Gastroesophageal sphincter (tissue), 4 donors: ENCODE results near the gene TICAM1. TPM values are rescaled to one million over a fixed set of nuclear protein-coding genes. Genes with fewer than 3 reads are reported as not detected.
A peak's percentile ranks its signal among the peaks of the same experiment; 100 is the strongest.
"Not testable (repeated sequence)": the region's sequence is repeated elsewhere in the genome, so short reads cannot be mapped to it uniquely, and the experiment has no call there.

ENCODE experiments used
- ATAC-seq: fragments of 150-250 bp; one replicate; pipeline ENCODE4 v1.9.1; 2016; ENCODE audit warnings: mild to moderate bottlenecking, moderate library complexity
- H3K27ac ChIP-seq, 4 donors: fragments of 200-600 bp; sonication (generic) in 3 of 4; 1 replicate in 3 of 4; 2 replicates in 1 of 4; pipeline ENCODE4 v1.5.1; 2016 to 2019
- H3K27me3 ChIP-seq: fragments of 200-600 bp; sonication (generic); one replicate; pipeline ENCODE4 v1.5.1; 2019
- H3K36me3 ChIP-seq, 2 donors: fragments of 200-600 bp; sonication (generic); one replicate each; pipeline ENCODE4 v1.5.1; 2019; ENCODE audit warnings: control low read depth in 1 of 2
- H3K4me1 ChIP-seq, 3 donors: fragments of 200-600 bp; sonication (generic); 1 replicate in 2 of 3; 2 replicates in 1 of 3; pipeline ENCODE4 v1.5.1; 2016 to 2019; ENCODE audit warnings: control low read depth in 2 of 3
- H3K4me3 ChIP-seq, 2 donors: fragments of 200-600 bp; sonication (generic); one replicate each; pipeline ENCODE4 v1.5.1; 2019; ENCODE audit warnings: mild to moderate bottlenecking in 1 of 2, moderate library complexity in 1 of 2
- H3K9me3 ChIP-seq, 3 donors: fragments of 200-600 bp; sonication (generic); one replicate each; pipeline ENCODE4 v1.5.1; 2017 to 2019; ENCODE audit warnings: control low read depth in 2 of 3
- CTCF ChIP-seq, 4 experiments: fragments of 200-600 bp in 2 of 4; fragments of 450-650 bp in 2 of 4; sonication (generic) in 1 of 4; IDR thresholded peaks; one replicate each; pipeline ENCODE4 v1.5.1; 2017 to 2019; ENCODE audit warnings: antibody characterized with exemption in 4 of 4, mild to moderate bottlenecking in 2 of 4, moderate library complexity in 2 of 4
- EP300 ChIP-seq: sonication (generic); formaldehyde crosslinking; IDR thresholded peaks from one replicate; pipeline ENCODE4 v1.6.1; 2017; ENCODE audit warnings: antibody characterized with exemption, mild to moderate bottlenecking
- POLR2A ChIP-seq, 2 donors: fragments of 450-650 bp; IDR thresholded peaks; one replicate each; pipeline ENCODE4 v1.6.1; 2017; ENCODE audit warnings: antibody characterized with exemption in 2 of 2, mild to moderate bottlenecking in 2 of 2, moderate library complexity in 1 of 2
- POLR2AphosphoS5 ChIP-seq: sonication (generic); formaldehyde crosslinking; IDR thresholded peaks from one replicate; pipeline ENCODE4 v1.6.1; 2017; ENCODE audit warnings: antibody characterized with exemption
- WGBS, 2 donors: methylation state at CpG; one replicate each; pipeline ENCODE4 v1.1.5; 2018; ENCODE audit warnings: low coverage in 1 of 2; 5-methylcytosine and 5-hydroxymethylcytosine counted together
- total RNA-seq, 4 donors: library from RNA; depleted of rRNA; stranded (reverse); fragments of >200 nt; gene quantifications; one replicate each; pipeline ENCODE4 v1.1.0, GENCODE V29; 2016

The TICAM1 gene
- total RNA-seq, 4 donors from 2014 or later = 3.6 to 7.9 (median 5.1) TPM

GRCh38 chr19:4829001-4829712 is 2.4 kb downstream of the TICAM1 start:
- H3K27me3 ChIP-seq = no peaks in the 10 kb centered on the region
- no peak overlapping the region for H3K4me3 ChIP-seq
- no peaks in the 10 kb centered on the region for H3K9me3 ChIP-seq
- no peak for TF ChIP-seq POLR2A (IDR thresholded peaks at IDR 0.05)
- no peak for TF ChIP-seq CTCF (IDR thresholded peaks at IDR 0.05)
- no peak for TF ChIP-seq POLR2AphosphoS5
- TF ChIP-seq EP300 = no peak
- peaks cover 0 to 27% (median 9%) of the 10 kb centered on the region in 3 donors for H3K4me1 ChIP-seq
- WGBS, 2 donors = 28 to 40% methylated on average over 1 to 4 of the region's 16 CpGs
- peaks cover 0 to 5% of the 10 kb centered on the region in 2 donors for H3K36me3 ChIP-seq
- H3K27ac ChIP-seq = peak overlapping the region in 3 of 4 donors; percentile 29 to 90 (median 38)
- no peak for ATAC-seq

GRCh38 chr19:4823577-4823976 is 7.9 kb downstream of the TICAM1 start:
- WGBS, 2 donors = 67 to 75% methylated on average over 4 to 6 of the region's 6 CpGs
- no peak overlapping the region for H3K4me3 ChIP-seq
- H3K27ac ChIP-seq = no peak overlapping the region
- no peaks in the 10 kb centered on the region for H3K9me3 ChIP-seq
- no peaks in the 10 kb centered on the region for H3K4me1 ChIP-seq
- no peak for TF ChIP-seq POLR2A (IDR thresholded peaks at IDR 0.05)
- TF ChIP-seq POLR2AphosphoS5 = no peak
- TF ChIP-seq EP300 = no peak
- TF ChIP-seq CTCF (IDR thresholded peaks at IDR 0.05) = no peak
- H3K36me3 ChIP-seq = peaks cover 0 to 30% of the 10 kb centered on the region in 2 donors
- H3K27me3 ChIP-seq = no peaks in the 10 kb centered on the region
- ATAC-seq = no peak

DNA sequence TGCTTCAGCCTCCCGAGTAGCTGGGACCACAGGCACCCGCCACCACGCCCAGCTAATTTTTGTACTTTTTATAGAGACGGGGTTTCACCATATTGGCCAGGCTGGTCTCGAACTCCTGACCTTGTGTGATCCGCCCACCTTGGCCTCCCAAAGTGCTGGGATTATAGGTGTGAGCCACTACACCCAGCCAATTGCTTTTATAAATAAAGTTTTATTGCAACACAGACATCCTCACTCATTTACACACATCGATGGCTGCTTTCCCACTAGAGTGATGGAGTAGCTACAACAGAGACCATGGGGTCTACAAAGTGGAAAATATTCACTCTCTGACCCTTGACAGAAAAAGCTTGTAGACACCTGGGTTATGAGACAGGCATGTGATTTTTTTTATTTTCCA is 9.2 kb downstream of the TICAM1 start:
- H3K4me3 ChIP-seq, H3K27ac ChIP-seq, H3K4me1 ChIP-seq, H3K9me3 ChIP-seq, H3K27me3 ChIP-seq, ATAC-seq: not testable (repeated sequence)
- H3K36me3 ChIP-seq = peaks cover 0 to 42% of the 10 kb centered on the region in 2 donors
- WGBS, 2 donors = 100% methylated on average over 5 of the region's 7 CpGs; no CpG with 5 or more reads in 1 of the 2 donors

GRCh38 chr19:4821265-4821664 is 10.2 kb downstream of the TICAM1 start:
- ATAC-seq = no peak
- Histone ChIP-seq H3K9me3 (no peaks in the 10 kb centered on the region), H3K36me3 (peaks cover 0 to 53% of the 10 kb centered on the region in 2 donors), H3K4me1 (peaks cover 0 to 2% (median 0%) of the 10 kb centered on the region in 3 donors), H3K27me3 (no peaks in the 10 kb centered on the region), H3K4me3 (no peak overlapping the region), H3K27ac (no peak overlapping the region)
- 67 to 90% methylated on average over 4 of the region's 4 CpGs for WGBS, 2 donors
- TF ChIP-seq POLR2AphosphoS5 (no peak), EP300 (no peak), POLR2A (IDR thresholded peaks at IDR 0.05) (no peak), CTCF (IDR thresholded peaks at IDR 0.05) (no peak)

DNA sequence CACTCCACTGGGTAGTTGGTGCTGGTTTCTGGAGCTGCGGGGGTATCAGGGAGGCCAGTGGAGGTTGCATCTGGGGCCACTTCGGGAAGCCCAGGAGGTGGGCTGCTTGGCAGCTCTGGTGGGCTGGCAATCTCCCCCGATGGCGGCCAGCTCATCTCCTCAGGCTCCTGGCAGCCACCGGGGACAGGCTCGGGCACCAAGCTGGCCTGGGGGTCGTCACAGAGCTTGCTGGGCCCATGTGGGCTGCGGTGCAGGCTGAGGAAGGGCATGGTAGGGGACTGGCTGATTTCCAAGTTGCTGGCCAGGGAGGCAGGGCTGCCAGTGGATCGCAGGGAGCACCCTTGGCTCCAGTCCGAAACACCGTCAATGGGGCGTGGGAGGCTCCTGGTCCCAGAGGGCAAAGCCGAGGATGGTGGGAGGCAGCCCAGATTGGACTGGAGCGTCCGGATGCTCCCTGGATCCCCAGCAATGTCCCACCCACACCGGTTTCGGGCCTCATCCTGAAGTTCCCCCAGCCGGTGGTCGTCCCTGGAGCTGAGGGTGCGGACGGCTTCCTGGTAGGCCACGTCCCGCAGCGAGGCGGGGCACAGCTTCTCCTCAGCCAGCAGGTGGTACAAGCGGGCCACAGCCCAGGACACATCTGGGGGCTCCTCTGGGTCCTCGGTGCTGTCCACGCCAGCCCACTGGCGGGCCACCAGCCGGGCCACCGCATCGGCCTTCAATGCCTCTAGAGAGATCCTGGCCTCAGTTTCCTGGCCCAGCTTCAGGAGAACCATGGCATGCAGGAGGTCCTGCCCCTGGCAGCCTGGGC is 13.8 kb downstream of the TICAM1 start:
- peaks cover 0 to 44% of the 10 kb centered on the region in 2 donors for H3K36me3 ChIP-seq
- no peaks in the 10 kb centered on the region for H3K27me3 ChIP-seq
- WGBS, 2 donors = 82 to 100% methylated on average over 2 to 6 of the region's 32 CpGs
- no peak overlapping the region for H3K4me3 ChIP-seq
- no peak overlapping the region for H3K27ac ChIP-seq
- ATAC-seq = no peak
- TF ChIP-seq POLR2AphosphoS5 (no peak), EP300 (no peak), CTCF (IDR thresholded peaks at IDR 0.05) (no peak), POLR2A (IDR thresholded peaks at IDR 0.05) (no peak)
- H3K4me1 ChIP-seq = peaks cover 0 to 27% (median 12%) of the 10 kb centered on the region in 3 donors
- no peaks in the 10 kb centered on the region for H3K9me3 ChIP-seq
